ENCODE results near the gene UNC93A. TPM values are rescaled to one million over a fixed set of nuclear protein-coding genes. Genes with fewer than 3 reads are reported as not detected.

UNC93A gene
- polyA plus RNA-seq, 4 donors, result 2.7 to 33.8 (median 18.0) TPM

GRCh38 chr6:167345348-167345747, 54.2 kb downstream of the UNC93A start:
- Histone ChIP-seq H3K9me3 (ENCODE audit: control insufficient read depth in 2 of 2, insufficient read depth in 1 of 2, low read depth in 1 of 2, low read length in 1 of 2) (no peaks in the 10 kb centered on the region), H3K27ac (ENCODE audit: low read depth in 1 of 3, low read length in 2 of 3) (no peak overlapping the region), H3K4me1 (ENCODE audit: control insufficient read depth in 3 of 3, insufficient read depth in 2 of 3, low read depth in 1 of 3, low read length in 2 of 3) (peaks cover 0 to 18% (median 0%) of the 10 kb centered on the region in 3 donors), H3K27me3 (ENCODE audit: control insufficient read depth in 3 of 3, insufficient read depth in 3 of 3, low read length in 3 of 3) (no peaks in the 10 kb centered on the region), H3K36me3 (ENCODE audit: control insufficient read depth in 3 of 3, insufficient read depth in 2 of 3, low read depth in 1 of 3, low read length in 3 of 3) (peaks cover 0 to 7% (median 0%) of the 10 kb centered on the region in 3 donors), H3K4me3 (ENCODE audit: low read depth in 1 of 3, low read length in 3 of 3) (no peak overlapping the region)
- DNase-seq (no peak), FAIRE-seq (no peak)

DNA sequence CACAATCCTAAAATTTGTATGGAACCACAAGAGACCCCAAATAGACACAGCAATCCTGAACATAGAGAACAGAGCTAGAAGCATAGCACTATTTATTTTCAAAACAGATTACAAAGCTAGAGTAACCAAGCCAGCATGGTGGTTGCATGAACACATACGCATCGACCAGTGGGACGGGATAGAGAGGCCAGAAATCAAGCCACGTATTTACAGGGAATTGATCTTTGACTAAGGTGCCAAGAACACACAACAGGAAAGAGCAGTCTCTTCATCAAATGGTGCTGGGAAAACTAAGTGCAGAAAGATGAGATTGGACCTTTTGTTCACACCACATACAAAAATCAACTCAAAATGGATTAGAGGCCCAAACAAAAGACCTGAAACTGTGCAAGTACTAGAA, 54.8 kb downstream of the UNC93A start:
- H3K4me1 ChIP-seq (ENCODE audit: control insufficient read depth in 3 of 3, insufficient read depth in 2 of 3, low read depth in 1 of 3, low read length in 2 of 3), result peaks cover 0 to 24% (median 0%) of the 10 kb centered on the region in 3 donors
- 90 to 92% (median 90%) methylated on average over 4 of the region's 4 CpGs for WGBS, 3 donors
- DNase-seq, result no peak
- FAIRE-seq, result no peak
- H3K27ac ChIP-seq (ENCODE audit: low read depth in 1 of 3, low read length in 2 of 3), result no peak overlapping the region
- no peaks in the 10 kb centered on the region for H3K9me3 ChIP-seq (ENCODE audit: control insufficient read depth in 2 of 2, insufficient read depth in 1 of 2, low read depth in 1 of 2, low read length in 1 of 2)
- peaks cover 0 to 7% (median 0%) of the 10 kb centered on the region in 3 donors for H3K36me3 ChIP-seq (ENCODE audit: control insufficient read depth in 3 of 3, insufficient read depth in 2 of 3, low read depth in 1 of 3, low read length in 3 of 3)
- H3K4me3 ChIP-seq (ENCODE audit: low read depth in 1 of 3, low read length in 3 of 3), result no peak overlapping the region
- H3K27me3 ChIP-seq (ENCODE audit: control insufficient read depth in 3 of 3, insufficient read depth in 3 of 3, low read length in 3 of 3), result no peaks in the 10 kb centered on the region

DNA sequence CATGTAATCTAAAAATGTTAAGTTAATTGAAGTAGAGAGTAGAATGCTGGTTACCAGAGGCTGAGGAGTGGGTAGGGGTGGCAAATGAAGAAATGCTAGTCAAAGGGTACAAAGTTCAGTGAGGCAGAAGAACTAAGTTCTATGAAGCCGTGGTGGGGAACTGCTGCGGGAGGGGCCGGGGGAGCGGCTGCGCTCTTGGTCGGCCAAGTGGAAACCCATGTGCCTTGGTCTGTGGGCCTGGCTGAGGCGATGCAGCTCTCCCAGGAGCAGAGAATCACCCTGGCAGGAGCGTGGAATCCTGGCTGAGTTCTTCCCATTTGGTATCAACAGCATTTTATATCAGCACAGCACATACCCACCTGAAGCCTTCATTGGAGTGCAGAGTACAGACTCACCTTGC, 56.1 kb downstream of the UNC93A start:
- peaks cover 0 to 25% (median 0%) of the 10 kb centered on the region in 3 donors for H3K4me1 ChIP-seq (ENCODE audit: control insufficient read depth in 3 of 3, insufficient read depth in 2 of 3, low read depth in 1 of 3, low read length in 2 of 3)
- 82 to 95% (median 93%) methylated on average over 8 of the region's 8 CpGs for WGBS, 3 donors
- DNase-seq, result no peak
- no peak overlapping the region for H3K4me3 ChIP-seq (ENCODE audit: low read depth in 1 of 3, low read length in 3 of 3)
- H3K36me3 ChIP-seq (ENCODE audit: control insufficient read depth in 3 of 3, insufficient read depth in 2 of 3, low read depth in 1 of 3, low read length in 3 of 3), result peaks cover 0 to 7% (median 0%) of the 10 kb centered on the region in 3 donors
- FAIRE-seq, result no peak
- H3K27ac ChIP-seq (ENCODE audit: low read depth in 1 of 3, low read length in 2 of 3), result no peak overlapping the region
- peaks cover 0 to 6% of the 10 kb centered on the region in 2 donors for H3K9me3 ChIP-seq (ENCODE audit: control insufficient read depth in 2 of 2, insufficient read depth in 1 of 2, low read depth in 1 of 2, low read length in 1 of 2)
- H3K27me3 ChIP-seq (ENCODE audit: control insufficient read depth in 3 of 3, insufficient read depth in 3 of 3, low read length in 3 of 3), result peaks cover 0 to 3% (median 0%) of the 10 kb centered on the region in 3 donors

DNA sequence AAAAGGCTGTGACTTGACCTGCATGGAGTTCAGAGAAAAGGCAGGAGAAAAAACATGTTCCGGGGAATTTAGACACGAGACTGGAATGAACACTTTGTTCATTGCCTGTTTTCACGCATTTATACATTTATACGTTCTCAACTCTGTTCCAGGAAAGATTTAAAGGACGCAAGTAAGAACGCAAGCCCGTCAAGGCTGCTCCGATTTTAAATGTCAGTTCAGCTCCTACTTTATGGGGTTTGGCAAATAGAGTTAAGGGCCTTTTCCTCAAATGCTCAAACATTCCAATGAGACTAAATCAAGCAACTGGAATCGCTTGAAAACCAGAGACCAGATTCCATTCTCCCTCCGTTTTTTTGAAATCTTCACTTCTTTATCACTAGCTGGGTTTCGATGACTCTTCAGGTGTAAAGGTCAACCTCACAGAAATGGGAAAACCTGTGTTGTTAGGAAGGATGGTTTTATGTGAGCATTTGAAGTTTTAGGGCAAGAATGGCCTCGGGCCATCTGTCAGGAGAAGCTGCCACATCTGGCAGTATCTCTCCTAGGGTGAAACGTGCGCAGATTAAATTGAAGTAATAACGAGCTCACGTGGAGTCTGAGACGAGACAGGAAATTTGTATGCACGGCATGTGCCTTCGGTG, 58.6 kb downstream of the UNC93A start:
- DNase-seq (peak; percentile 48 to 82), FAIRE-seq (no peak)
- Histone ChIP-seq H3K27ac (ENCODE audit: low read depth in 1 of 3, low read length in 2 of 3) (peak overlapping the region in 1 of 3 donors; percentile 78), H3K9me3 (ENCODE audit: control insufficient read depth in 2 of 2, insufficient read depth in 1 of 2, low read depth in 1 of 2, low read length in 1 of 2) (peaks cover 0 to 15% of the 10 kb centered on the region in 2 donors), H3K27me3 (ENCODE audit: control insufficient read depth in 3 of 3, insufficient read depth in 3 of 3, low read length in 3 of 3) (peaks cover 0 to 3% (median 0%) of the 10 kb centered on the region in 3 donors), H3K36me3 (ENCODE audit: control insufficient read depth in 3 of 3, insufficient read depth in 2 of 3, low read depth in 1 of 3, low read length in 3 of 3) (no peaks in the 10 kb centered on the region), H3K4me3 (ENCODE audit: low read depth in 1 of 3, low read length in 3 of 3) (peak overlapping the region in 2 of 3 donors; percentile 45 to 65), H3K4me1 (ENCODE audit: control insufficient read depth in 3 of 3, insufficient read depth in 2 of 3, low read depth in 1 of 3, low read length in 2 of 3) (peaks cover 0 to 16% (median 0%) of the 10 kb centered on the region in 3 donors)
- 13 to 36% (median 34%) methylated on average over 19 of the region's 19 CpGs for WGBS, 3 donors

GRCh38 chr6:167350275-167350696, 59.2 kb downstream of the UNC93A start:
- no peak for FAIRE-seq
- Histone ChIP-seq H3K27ac (ENCODE audit: low read depth in 1 of 3, low read length in 2 of 3) (peak overlapping the region in 1 of 3 donors; percentile 78), H3K27me3 (ENCODE audit: control insufficient read depth in 3 of 3, insufficient read depth in 3 of 3, low read length in 3 of 3) (peaks cover 0 to 3% (median 0%) of the 10 kb centered on the region in 3 donors), H3K9me3 (ENCODE audit: control insufficient read depth in 2 of 2, insufficient read depth in 1 of 2, low read depth in 1 of 2, low read length in 1 of 2) (peaks cover 0 to 15% of the 10 kb centered on the region in 2 donors), H3K36me3 (ENCODE audit: control insufficient read depth in 3 of 3, insufficient read depth in 2 of 3, low read depth in 1 of 3, low read length in 3 of 3) (no peaks in the 10 kb centered on the region), H3K4me1 (ENCODE audit: control insufficient read depth in 3 of 3, insufficient read depth in 2 of 3, low read depth in 1 of 3, low read length in 2 of 3) (peaks cover 0 to 16% (median 0%) of the 10 kb centered on the region in 3 donors), H3K4me3 (ENCODE audit: low read depth in 1 of 3, low read length in 3 of 3) (peak overlapping the region in 2 of 3 donors; percentile 45 to 65)
- WGBS, 3 donors, result 1 to 2% (median 2%) methylated on average over 22 of the region's 22 CpGs
- peak; percentile 36 to 67 for DNase-seq

- peaks cover 0 to 16% (median 0%) of the 10 kb centered on the region in 3 donors for H3K4me1 ChIP-seq (ENCODE audit: control insufficient read depth in 3 of 3, insufficient read depth in 2 of 3, low read depth in 1 of 3, low read length in 2 of 3)
- 0 to 1% (median 1%) methylated on average over 47 to 62 of the region's 62 CpGs for WGBS, 3 donors
- H3K9me3 ChIP-seq (ENCODE audit: control insufficient read depth in 2 of 2, insufficient read depth in 1 of 2, low read depth in 1 of 2, low read length in 1 of 2), result peaks cover 0 to 15% of the 10 kb centered on the region in 2 donors
- peak overlapping the region; percentile 20 to 78 (median 41) for H3K27ac ChIP-seq (ENCODE audit: low read depth in 1 of 3, low read length in 2 of 3)
- H3K4me3 ChIP-seq (ENCODE audit: low read depth in 1 of 3, low read length in 3 of 3), result peak overlapping the region in 2 of 3 donors; percentile 45 to 65
- FAIRE-seq (no peak), DNase-seq (peak; percentile 80 to 91)
- peaks cover 0 to 3% (median 0%) of the 10 kb centered on the region in 3 donors for H3K27me3 ChIP-seq (ENCODE audit: control insufficient read depth in 3 of 3, insufficient read depth in 3 of 3, low read length in 3 of 3)
- no peaks in the 10 kb centered on the region for H3K36me3 ChIP-seq (ENCODE audit: control insufficient read depth in 3 of 3, insufficient read depth in 2 of 3, low read depth in 1 of 3, low read length in 3 of 3)
These were observed 59.9 kb downstream of the UNC93A start for GRCh38 chr6:167350731-167351655.

DNA sequence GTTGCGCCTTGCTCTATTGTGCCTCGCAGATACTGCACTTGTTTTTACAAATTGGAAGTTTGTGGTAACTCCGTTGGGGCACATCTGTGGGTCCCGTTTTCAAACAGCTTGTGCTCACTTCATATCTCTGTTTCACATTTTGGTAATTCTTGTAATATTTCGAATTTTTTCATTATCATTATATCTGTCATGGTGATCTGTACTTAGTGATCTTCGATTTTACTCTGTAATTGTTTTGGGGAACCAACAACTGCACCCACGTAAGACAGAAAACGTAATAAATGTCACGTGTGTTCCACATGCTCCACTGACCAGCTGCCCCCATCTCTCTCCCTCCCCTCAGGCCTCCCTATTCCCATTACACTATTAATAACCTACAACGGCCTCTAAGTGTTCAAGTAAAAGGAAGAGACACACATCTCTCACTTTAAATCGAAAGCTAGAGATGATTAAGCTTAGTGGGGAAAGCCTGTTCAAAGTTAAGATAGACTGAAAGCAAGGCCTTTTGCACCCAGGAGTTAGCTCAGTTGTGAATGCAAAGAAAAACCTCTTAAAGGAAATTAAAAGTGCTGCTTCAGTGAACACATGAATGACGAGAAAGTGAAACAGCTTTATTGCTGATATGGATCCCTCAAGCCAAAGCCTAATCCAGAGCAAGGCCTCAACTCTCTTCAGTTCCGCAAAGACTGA, 60.7 kb downstream of the UNC93A start:
- H3K9me3 ChIP-seq (ENCODE audit: control insufficient read depth in 2 of 2, insufficient read depth in 1 of 2, low read depth in 1 of 2, low read length in 1 of 2), result peaks cover 0 to 15% of the 10 kb centered on the region in 2 donors
- 42 to 54% (median 42%) methylated on average over 13 of the region's 13 CpGs for WGBS, 3 donors
- FAIRE-seq, result no peak
- H3K36me3 ChIP-seq (ENCODE audit: control insufficient read depth in 3 of 3, insufficient read depth in 2 of 3, low read depth in 1 of 3, low read length in 3 of 3), result no peaks in the 10 kb centered on the region
- peak overlapping the region in 2 of 3 donors; percentile 27 to 78 for H3K27ac ChIP-seq (ENCODE audit: low read depth in 1 of 3, low read length in 2 of 3)
- peaks cover 0 to 16% (median 0%) of the 10 kb centered on the region in 3 donors for H3K4me1 ChIP-seq (ENCODE audit: control insufficient read depth in 3 of 3, insufficient read depth in 2 of 3, low read depth in 1 of 3, low read length in 2 of 3)
- H3K4me3 ChIP-seq (ENCODE audit: low read depth in 1 of 3, low read length in 3 of 3), result no peak overlapping the region
- no peak for DNase-seq
- H3K27me3 ChIP-seq (ENCODE audit: control insufficient read depth in 3 of 3, insufficient read depth in 3 of 3, low read length in 3 of 3), result peaks cover 0 to 3% (median 0%) of the 10 kb centered on the region in 3 donors

GRCh38 chr6:167356874-167357273, 65.8 kb downstream of the UNC93A start:
- no peak overlapping the region for H3K4me3 ChIP-seq (ENCODE audit: low read depth in 1 of 3, low read length in 3 of 3)
- no peak overlapping the region for H3K27ac ChIP-seq (ENCODE audit: low read depth in 1 of 3, low read length in 2 of 3)
- WGBS, 3 donors, result 77 to 90% (median 86%) methylated on average over 3 of the region's 3 CpGs
- no peak for DNase-seq
- H3K4me1 ChIP-seq (ENCODE audit: control insufficient read depth in 3 of 3, insufficient read depth in 2 of 3, low read depth in 1 of 3, low read length in 2 of 3), result no peaks in the 10 kb centered on the region
- no peaks in the 10 kb centered on the region for H3K36me3 ChIP-seq (ENCODE audit: control insufficient read depth in 3 of 3, insufficient read depth in 2 of 3, low read depth in 1 of 3, low read length in 3 of 3)
- no peaks in the 10 kb centered on the region for H3K27me3 ChIP-seq (ENCODE audit: control insufficient read depth in 3 of 3, insufficient read depth in 3 of 3, low read length in 3 of 3)
- FAIRE-seq, result no peak
- peaks cover 0 to 13% of the 10 kb centered on the region in 2 donors for H3K9me3 ChIP-seq (ENCODE audit: control insufficient read depth in 2 of 2, insufficient read depth in 1 of 2, low read depth in 1 of 2, low read length in 1 of 2)
